ENCODE measurements around the gene SUGCT. TPM values are rescaled to one million over a fixed set of nuclear protein-coding genes. Genes with fewer than 3 reads are reported as not detected.

The SUGCT gene
- total RNA-seq, 2 donors from 2014 or later = 0.74 to 1.3 TPM

DNA sequence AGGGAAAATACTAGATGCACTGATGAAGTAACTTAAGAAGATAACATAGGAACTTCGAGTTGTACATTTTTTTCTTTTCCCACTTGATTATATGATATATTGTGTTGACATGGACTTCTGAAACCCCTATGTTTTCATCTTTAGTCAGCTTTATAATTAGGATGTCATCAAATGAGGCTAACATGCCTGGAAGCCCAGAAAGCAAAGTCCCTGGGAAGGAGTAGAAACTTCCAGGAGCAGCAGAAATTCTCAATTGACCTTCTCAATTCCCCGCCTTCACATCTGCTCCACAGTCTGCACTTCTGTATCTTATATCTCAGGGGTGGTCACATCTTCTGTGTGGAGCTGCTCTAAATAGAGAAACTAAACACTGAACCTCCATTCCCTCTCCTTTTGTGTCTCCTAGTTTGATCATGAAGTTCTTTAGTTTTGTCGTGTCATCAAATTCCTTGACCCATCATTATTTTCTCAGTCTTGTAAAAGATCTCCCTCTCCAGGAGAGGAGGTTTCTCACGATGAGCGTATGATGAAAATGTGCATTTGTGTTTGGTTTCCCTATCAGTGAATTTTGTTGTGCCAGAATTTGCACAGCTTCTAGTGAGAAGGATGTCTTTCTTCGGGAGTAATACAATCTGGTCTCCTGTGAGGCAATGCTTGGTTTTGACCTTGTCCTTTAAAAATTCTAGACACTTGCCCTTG lies 303.3 kb downstream of the SUGCT start:
- Mint-ChIP-seq H3K4me1 (ENCODE audit: low read depth in 2 of 2) (no peaks in the 10 kb centered on the region), H3K9me3 (peaks cover 17% of the 10 kb centered on the region), H3K36me3 (peaks cover under 1% of the 10 kb centered on the region), H3K27ac (no peak overlapping the region), H3K4me3 (no peak overlapping the region), H3K27me3 (no peaks in the 10 kb centered on the region)
- ATAC-seq = no peak
- no peak for DNase-seq (ENCODE audit: low spot score)

DNA sequence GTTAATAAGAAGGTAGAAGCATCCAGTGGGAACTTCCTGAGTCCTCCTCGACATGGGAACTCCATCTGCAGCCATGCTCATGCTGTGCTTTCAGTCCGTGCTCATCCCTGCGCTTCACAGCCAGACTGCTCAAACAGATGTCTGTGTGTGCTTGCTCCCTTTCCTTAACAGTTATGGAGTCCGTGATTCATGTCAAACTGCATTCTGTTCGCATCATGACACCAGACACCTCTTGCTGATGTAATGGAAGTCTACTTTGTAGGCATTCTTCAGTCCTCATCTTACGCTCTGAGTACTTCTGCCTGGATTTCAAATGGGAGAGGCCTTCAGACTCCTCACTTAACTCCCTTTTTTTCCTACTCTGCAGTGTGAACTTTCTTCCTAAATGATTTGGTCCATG lies 304.9 kb downstream of the SUGCT start:
- H3K4me3 Mint-ChIP-seq = no peak overlapping the region
- H3K36me3 Mint-ChIP-seq = no peaks in the 10 kb centered on the region
- H3K27ac Mint-ChIP-seq = no peak overlapping the region
- ATAC-seq (no peak), DNase-seq (ENCODE audit: low spot score) (no peak)
- peaks cover 22% of the 10 kb centered on the region for H3K9me3 Mint-ChIP-seq
- H3K4me1 Mint-ChIP-seq (ENCODE audit: low read depth in 2 of 2) = no peaks in the 10 kb centered on the region
- no peaks in the 10 kb centered on the region for H3K27me3 Mint-ChIP-seq

DNA sequence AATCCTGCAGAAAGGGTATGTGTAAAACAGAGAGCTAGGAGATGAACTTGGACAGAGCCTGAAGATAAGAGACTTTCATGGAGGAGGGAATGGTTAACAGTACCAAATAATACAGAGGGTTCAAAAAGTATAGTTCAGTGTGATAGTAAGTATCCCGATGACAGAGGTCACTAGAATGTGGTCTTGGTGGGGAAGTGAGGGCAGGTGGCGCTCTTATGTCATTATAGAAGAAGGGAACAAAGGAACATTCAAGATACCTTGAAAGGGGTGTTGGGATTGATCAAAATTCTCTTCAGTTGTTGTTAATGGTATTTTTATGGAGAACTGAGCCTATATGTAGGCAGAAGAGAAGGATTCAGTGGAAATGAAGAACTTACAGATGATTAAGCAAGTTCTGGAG lies 312.5 kb downstream of the SUGCT start:
- Mint-ChIP-seq H3K4me3 (no peak overlapping the region), H3K27ac (no peak overlapping the region), H3K36me3 (no peaks in the 10 kb centered on the region), H3K27me3 (no peaks in the 10 kb centered on the region), H3K9me3 (peaks cover 9% of the 10 kb centered on the region), H3K4me1 (ENCODE audit: low read depth in 2 of 2) (no peaks in the 10 kb centered on the region)
- ATAC-seq = no peak
- DNase-seq (ENCODE audit: low spot score) = no peak

DNA sequence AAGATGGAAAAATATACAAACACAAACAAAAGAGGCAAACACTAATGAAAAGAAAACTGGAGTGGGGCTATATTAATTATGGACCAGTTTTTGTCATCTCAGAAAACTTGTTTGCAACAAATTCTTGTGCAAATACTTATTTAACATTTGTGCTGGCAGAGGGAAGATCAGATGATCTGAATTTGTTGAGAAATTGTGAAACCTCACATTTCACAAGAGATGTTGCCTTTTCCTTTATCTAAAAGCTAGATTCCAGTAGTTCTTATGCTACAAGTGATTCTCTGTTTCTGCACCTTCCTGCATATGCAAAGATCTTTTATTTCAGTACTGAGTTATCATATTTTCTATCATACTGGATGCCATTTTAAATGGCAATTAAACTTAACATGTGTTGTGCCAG lies 320.7 kb downstream of the SUGCT start:
- Mint-ChIP-seq H3K36me3 (no peaks in the 10 kb centered on the region), H3K4me3 (no peak overlapping the region), H3K4me1 (ENCODE audit: low read depth in 2 of 2) (no peaks in the 10 kb centered on the region), H3K27me3 (no peaks in the 10 kb centered on the region), H3K27ac (no peak overlapping the region), H3K9me3 (no peaks in the 10 kb centered on the region)
- DNase-seq (ENCODE audit: low spot score) (no peak), ATAC-seq (no peak)

DNA sequence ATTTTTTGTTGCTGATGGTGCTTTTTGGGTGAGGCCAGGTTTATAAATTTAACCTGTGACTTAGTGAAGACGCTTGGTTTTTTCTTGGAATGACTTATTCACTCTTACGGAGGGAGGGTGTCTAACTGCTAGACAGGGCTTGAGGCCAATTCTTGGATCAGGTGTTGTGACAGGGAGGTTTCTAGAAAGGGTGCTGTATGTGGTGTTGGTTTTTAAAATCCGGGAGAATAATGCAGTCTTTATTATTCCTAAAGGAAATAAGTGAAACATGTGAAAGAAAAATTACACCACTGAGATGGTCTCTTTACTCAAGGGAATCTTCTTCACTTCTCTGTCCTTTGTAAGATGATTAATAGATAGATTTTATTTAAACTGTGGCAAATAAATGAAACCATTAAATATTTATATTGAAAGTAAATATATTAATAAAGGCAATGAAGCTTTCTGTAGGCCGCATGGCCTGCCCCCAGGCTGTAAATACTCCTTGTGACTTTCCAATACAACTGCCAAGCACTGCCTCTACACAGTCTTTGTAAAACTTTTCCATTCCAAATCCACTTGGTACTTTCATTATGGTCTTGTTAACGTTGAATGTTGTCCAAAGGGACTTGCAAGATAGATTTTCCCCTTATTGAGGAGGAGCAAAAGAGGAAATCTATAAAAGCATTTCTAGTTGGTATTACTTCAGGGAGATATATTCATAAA lies 323.1 kb downstream of the SUGCT start:
- Mint-ChIP-seq H3K9me3 (peaks cover 3% of the 10 kb centered on the region), H3K4me1 (ENCODE audit: low read depth in 2 of 2) (no peaks in the 10 kb centered on the region), H3K27ac (no peak overlapping the region), H3K36me3 (no peaks in the 10 kb centered on the region), H3K27me3 (peaks cover 0 to 3% of the 10 kb centered on the region in 2 donors), H3K4me3 (no peak overlapping the region)
- DNase-seq (ENCODE audit: low spot score) (no peak), ATAC-seq (no peak)

- H3K4me1 Mint-ChIP-seq (ENCODE audit: low read depth in 2 of 2) = no peaks in the 10 kb centered on the region
- DNase-seq (ENCODE audit: low spot score) (no peak), ATAC-seq (no peak)
- no peak overlapping the region for H3K27ac Mint-ChIP-seq
- H3K27me3 Mint-ChIP-seq = peaks cover 0 to 3% of the 10 kb centered on the region in 2 donors
- no peak overlapping the region for H3K4me3 Mint-ChIP-seq
- H3K36me3 Mint-ChIP-seq = no peaks in the 10 kb centered on the region
- H3K9me3 Mint-ChIP-seq = peaks cover 7% of the 10 kb centered on the region
Measured at GRCh38 chr7:40463446-40463845, 328.6 kb downstream of the SUGCT start.

DNA sequence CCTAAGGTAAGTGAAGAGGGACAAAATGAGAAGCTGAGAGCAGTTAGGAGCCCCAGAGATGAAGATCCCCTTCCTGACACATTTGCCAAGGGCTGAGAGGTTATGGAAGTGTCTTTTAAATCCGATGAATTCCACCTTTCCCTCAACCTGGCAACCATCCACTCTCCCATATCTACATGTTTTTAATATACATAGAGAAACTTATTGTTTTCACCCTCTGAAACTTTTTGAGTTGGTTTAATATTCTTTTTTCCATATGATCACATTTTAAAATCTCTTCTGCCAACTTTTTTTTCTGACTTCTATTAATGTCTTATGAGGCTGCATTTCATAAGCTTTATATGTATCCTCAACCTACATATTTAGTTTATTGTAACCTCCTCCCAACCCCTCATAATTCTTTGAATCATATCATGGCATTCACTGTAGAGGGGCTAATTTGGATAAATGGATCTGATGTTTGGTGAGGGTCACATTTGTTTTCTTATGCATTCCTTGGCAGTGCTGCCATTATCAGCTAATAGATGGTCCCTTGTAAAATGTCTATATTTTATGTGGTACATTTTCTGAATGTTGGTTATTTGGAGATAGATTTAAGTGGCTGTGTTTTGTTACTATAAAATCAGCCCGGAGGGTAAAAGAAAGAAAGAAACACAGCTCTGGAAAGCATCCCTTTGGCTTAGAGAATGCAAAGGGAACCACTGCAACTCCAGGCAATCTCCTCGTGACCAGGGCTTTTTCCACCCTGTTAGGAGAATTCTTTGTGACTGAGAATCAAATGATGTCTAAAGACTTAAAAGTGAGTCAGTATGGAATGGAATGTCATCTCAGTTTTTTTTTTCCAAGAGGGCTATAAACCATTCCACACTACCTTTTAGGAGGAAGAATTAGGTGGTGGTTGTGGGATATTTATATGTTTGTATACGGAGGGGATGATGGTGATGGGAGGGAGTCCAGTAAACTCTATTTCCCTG lies 334.4 kb downstream of the SUGCT start:
- Mint-ChIP-seq H3K27me3 (no peaks in the 10 kb centered on the region), H3K9me3 (peaks cover 9% of the 10 kb centered on the region), H3K4me3 (no peak overlapping the region), H3K27ac (no peak overlapping the region), H3K36me3 (no peaks in the 10 kb centered on the region), H3K4me1 (ENCODE audit: low read depth in 2 of 2) (no peaks in the 10 kb centered on the region)
- DNase-seq (ENCODE audit: low spot score) (no peak), ATAC-seq (no peak)

- ATAC-seq (no peak), DNase-seq (ENCODE audit: low spot score) (no peak)
- Mint-ChIP-seq H3K4me3 (no peak overlapping the region), H3K27me3 (no peaks in the 10 kb centered on the region), H3K36me3 (no peaks in the 10 kb centered on the region), H3K4me1 (ENCODE audit: low read depth in 2 of 2) (peaks cover 0 to 2% of the 10 kb centered on the region in 2 donors), H3K9me3 (peaks cover 9% of the 10 kb centered on the region), H3K27ac (no peak overlapping the region)
Measured at GRCh38 chr7:40470091-40470592, 335.3 kb downstream of the SUGCT start.

DNA sequence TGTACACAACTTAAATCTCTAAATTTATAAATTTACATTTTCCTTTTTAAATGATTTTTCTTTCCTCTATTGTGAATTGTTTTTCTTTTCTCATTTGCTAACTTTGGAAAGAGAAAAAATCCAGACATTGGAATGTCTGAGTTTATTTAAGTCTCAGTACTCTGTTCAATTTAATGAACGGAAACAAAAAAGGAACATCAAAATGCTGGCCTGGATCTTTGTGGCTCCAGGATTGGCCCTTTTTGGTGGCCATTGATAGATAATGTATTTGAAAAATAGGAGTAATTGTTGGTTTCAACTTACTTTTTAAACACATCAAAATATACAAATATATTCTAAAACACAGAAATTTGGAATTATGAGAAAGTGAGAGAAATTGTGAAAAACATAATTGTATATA lies 336.0 kb downstream of the SUGCT start:
- no peak overlapping the region for H3K27ac Mint-ChIP-seq
- peaks cover 9% of the 10 kb centered on the region for H3K9me3 Mint-ChIP-seq
- no peaks in the 10 kb centered on the region for H3K27me3 Mint-ChIP-seq
- H3K36me3 Mint-ChIP-seq = no peaks in the 10 kb centered on the region
- H3K4me1 Mint-ChIP-seq (ENCODE audit: low read depth in 2 of 2) = peaks cover 0 to 3% of the 10 kb centered on the region in 2 donors
- DNase-seq (ENCODE audit: low spot score) (no peak), ATAC-seq (no peak)
- no peak overlapping the region for H3K4me3 Mint-ChIP-seq

DNA sequence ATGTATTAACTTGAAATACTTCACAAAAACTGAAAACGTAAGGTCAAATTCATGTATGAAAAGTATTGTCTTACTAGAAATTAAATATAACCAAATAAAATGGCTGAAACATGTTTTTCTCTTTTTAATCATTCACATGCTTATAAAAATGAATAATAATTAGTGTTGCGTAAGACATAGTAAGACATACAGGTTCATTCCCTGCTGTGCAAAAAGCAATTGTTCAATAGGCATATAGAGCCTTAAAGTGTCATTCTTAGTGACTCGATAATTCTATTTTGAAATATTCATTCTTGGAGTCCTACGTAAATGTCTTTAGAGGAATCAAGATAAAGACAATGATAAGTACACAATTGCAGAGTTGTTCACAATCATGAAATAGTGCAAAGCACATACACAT lies 337.1 kb downstream of the SUGCT start:
- peaks cover 5% of the 10 kb centered on the region for H3K9me3 Mint-ChIP-seq
- no peaks in the 10 kb centered on the region for H3K27me3 Mint-ChIP-seq
- no peak overlapping the region for H3K4me3 Mint-ChIP-seq
- DNase-seq (ENCODE audit: low spot score) (no peak), ATAC-seq (no peak)
- no peak overlapping the region for H3K27ac Mint-ChIP-seq
- peaks cover 0 to 3% of the 10 kb centered on the region in 2 donors for H3K4me1 Mint-ChIP-seq (ENCODE audit: low read depth in 2 of 2)
- no peaks in the 10 kb centered on the region for H3K36me3 Mint-ChIP-seq

GRCh38 chr7:40474790-40475680 lies 340.2 kb downstream of the SUGCT start:
- H3K36me3 Mint-ChIP-seq = no peaks in the 10 kb centered on the region
- peaks cover 0 to 3% of the 10 kb centered on the region in 2 donors for H3K4me1 Mint-ChIP-seq (ENCODE audit: low read depth in 2 of 2)
- DNase-seq (ENCODE audit: low spot score) (no peak), ATAC-seq (no peak)
- H3K9me3 Mint-ChIP-seq = peaks cover 5% of the 10 kb centered on the region
- H3K27ac Mint-ChIP-seq = no peak overlapping the region
- H3K27me3 Mint-ChIP-seq = no peaks in the 10 kb centered on the region
- H3K4me3 Mint-ChIP-seq = no peak overlapping the region

DNA sequence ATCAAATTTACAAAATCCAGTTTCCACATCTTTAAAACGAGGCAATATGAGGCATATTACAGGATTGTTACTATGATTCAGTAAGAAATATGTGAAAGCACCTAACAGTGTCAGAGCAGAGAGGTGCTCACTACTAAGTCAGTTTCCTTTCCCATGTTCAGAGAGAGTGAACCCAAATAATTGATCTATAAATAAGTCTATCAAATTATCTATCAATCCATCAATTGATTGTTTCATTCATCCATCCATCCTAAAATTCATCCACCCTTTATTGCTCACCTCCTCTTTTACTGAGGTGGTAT lies 340.8 kb downstream of the SUGCT start:
- H3K27me3 Mint-ChIP-seq = no peaks in the 10 kb centered on the region
- ATAC-seq = no peak
- no peaks in the 10 kb centered on the region for H3K9me3 Mint-ChIP-seq
- no peak for DNase-seq (ENCODE audit: low spot score)
- no peak overlapping the region for H3K4me3 Mint-ChIP-seq
- H3K4me1 Mint-ChIP-seq (ENCODE audit: low read depth in 2 of 2) = peaks cover 0 to 3% of the 10 kb centered on the region in 2 donors
- no peak overlapping the region for H3K27ac Mint-ChIP-seq
- H3K36me3 Mint-ChIP-seq = no peaks in the 10 kb centered on the region

GRCh38 chr7:40477094-40477493 lies 342.3 kb downstream of the SUGCT start:
- no peaks in the 10 kb centered on the region for H3K36me3 Mint-ChIP-seq
- H3K27me3 Mint-ChIP-seq = no peaks in the 10 kb centered on the region
- ATAC-seq = no peak

More at GRCh38 chr7:40477094-40477493, 342.3 kb downstream of the SUGCT start:
- Mint-ChIP-seq H3K4me1 (ENCODE audit: low read depth in 2 of 2) (peaks cover 0 to 3% of the 10 kb centered on the region in 2 donors), H3K27ac (no peak overlapping the region), H3K9me3 (no peaks in the 10 kb centered on the region), H3K4me3 (no peak overlapping the region)
- no peak for DNase-seq (ENCODE audit: low spot score)

All from natural killer cell treated with Interleukin-12 subunit alpha and Interleukin-12 subunit beta and Interleukin-15 and Interleukin-18, amount 100 ng/mL, for 72 hours (primary cell).